IPS DF 6.9 (cell line): Measurements from ENCODE around the gene COLEC12.

Experiments used
- DNase-seq: peaks from one replicate; pipeline ENCODE4 v3.0.0-alpha.2; 2013; ENCODE audit warnings: low read depth, low spot score
- H3K27ac ChIP-seq: one replicate; pipeline ENCODE4 v1.5.1; 2013; ENCODE audit warnings: low read length, control low read depth
- H3K27me3 ChIP-seq: 2 replicates; pipeline ENCODE4 v1.6.1; 2013; ENCODE audit warnings: mild to moderate bottlenecking, low read length; ENCODE audit not compliant: control insufficient read depth, insufficient read depth
- H3K36me3 ChIP-seq: 2 replicates; pipeline ENCODE4 v1.6.1; 2013; ENCODE audit warnings: low read length; ENCODE audit not compliant: control insufficient read depth, insufficient read depth
- H3K4me1 ChIP-seq: 2 replicates; pipeline ENCODE4 v1.6.1; 2013; ENCODE audit warnings: low read length; ENCODE audit not compliant: control insufficient read depth, insufficient read depth
- H3K4me3 ChIP-seq: 2 replicates; pipeline ENCODE4 v1.5.1; 2013; ENCODE audit warnings: mild to moderate bottlenecking, low read length
- H3K9me3 ChIP-seq: 2 replicates; pipeline ENCODE4 v1.6.1; 2013; ENCODE audit warnings: low read length, inconsistent platforms; ENCODE audit not compliant: control insufficient read depth, insufficient read depth
- WGBS: extraction: QIAGEN DNeasy Blood & Tissue Kit; methylation state at CpG from one replicate; pipeline ENCODE4 v1.1.7; 2013; ENCODE audit warnings: mixed read lengths, missing lambda C conversion rate; ENCODE audit not compliant: insufficient read length, insufficient coverage; 5-methylcytosine and 5-hydroxymethylcytosine counted together

The COLEC12 gene

GRCh38 chr18:374721-375168 lies 125.8 kb downstream of the COLEC12 start:
- H3K9me3 ChIP-seq = no peaks in the 10 kb centered on the region
- H3K27me3 ChIP-seq = no peaks in the 10 kb centered on the region
- no CpG with 5 or more reads among the region's 4 CpGs for WGBS
- no peaks in the 10 kb centered on the region for H3K4me1 ChIP-seq
- H3K4me3 ChIP-seq = no peak overlapping the region
- H3K27ac ChIP-seq = no peak overlapping the region
- no peak for DNase-seq
- H3K36me3 ChIP-seq = no peaks in the 10 kb centered on the region

DNA sequence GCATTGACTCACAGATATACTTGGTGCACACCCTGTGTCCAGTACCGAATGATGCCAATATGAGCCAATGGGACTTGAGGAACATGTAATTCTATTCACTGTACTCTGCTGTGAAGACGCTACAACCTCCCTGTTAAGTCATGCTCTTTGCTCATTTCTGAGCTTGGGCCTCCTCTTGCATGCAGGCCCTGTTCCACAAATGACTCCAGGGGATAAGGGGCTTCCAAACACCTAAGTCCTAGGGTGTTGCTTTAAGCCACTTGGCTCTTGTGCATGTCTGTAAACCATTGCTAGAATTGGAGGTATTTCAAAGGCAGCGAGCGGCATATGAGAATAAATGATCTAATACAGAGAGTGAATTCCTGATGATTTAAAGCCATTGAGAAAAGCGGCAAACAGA lies 126.7 kb downstream of the COLEC12 start:
- no peak for DNase-seq
- Histone ChIP-seq H3K4me1 (no peaks in the 10 kb centered on the region), H3K36me3 (no peaks in the 10 kb centered on the region), H3K27ac (no peak overlapping the region), H3K9me3 (no peaks in the 10 kb centered on the region), H3K4me3 (no peak overlapping the region), H3K27me3 (no peaks in the 10 kb centered on the region)
- WGBS = no CpG with 5 or more reads among the region's 5 CpGs

DNA sequence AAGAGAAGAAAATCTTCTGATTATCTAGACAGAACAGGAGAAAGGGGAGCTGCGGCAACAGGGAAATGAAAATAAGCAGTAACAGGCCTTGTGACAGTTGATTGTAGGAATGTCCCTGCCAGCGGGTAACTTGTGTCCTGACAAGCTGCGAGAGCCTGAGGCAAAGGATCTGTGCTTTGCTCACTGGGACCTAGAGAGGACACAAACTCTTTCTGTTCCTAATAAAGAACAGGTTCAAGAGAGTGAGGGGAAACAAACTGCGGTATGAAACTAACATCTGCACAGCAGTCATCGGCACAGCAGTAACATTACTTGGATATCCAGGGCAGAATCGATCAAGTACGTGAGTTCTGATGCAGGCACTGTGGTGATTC lies 128.9 kb downstream of the COLEC12 start:
- no peaks in the 10 kb centered on the region; the same call in 1 of the 2 replicates for H3K4me1 ChIP-seq
- no peak overlapping the region for H3K27ac ChIP-seq
- no CpG with 5 or more reads among the region's 7 CpGs for WGBS
- H3K4me3 ChIP-seq = no peak overlapping the region
- DNase-seq = no peak
- H3K36me3 ChIP-seq = no peaks in the 10 kb centered on the region
- H3K27me3 ChIP-seq = no peaks in the 10 kb centered on the region
- no peaks in the 10 kb centered on the region for H3K9me3 ChIP-seq

DNA sequence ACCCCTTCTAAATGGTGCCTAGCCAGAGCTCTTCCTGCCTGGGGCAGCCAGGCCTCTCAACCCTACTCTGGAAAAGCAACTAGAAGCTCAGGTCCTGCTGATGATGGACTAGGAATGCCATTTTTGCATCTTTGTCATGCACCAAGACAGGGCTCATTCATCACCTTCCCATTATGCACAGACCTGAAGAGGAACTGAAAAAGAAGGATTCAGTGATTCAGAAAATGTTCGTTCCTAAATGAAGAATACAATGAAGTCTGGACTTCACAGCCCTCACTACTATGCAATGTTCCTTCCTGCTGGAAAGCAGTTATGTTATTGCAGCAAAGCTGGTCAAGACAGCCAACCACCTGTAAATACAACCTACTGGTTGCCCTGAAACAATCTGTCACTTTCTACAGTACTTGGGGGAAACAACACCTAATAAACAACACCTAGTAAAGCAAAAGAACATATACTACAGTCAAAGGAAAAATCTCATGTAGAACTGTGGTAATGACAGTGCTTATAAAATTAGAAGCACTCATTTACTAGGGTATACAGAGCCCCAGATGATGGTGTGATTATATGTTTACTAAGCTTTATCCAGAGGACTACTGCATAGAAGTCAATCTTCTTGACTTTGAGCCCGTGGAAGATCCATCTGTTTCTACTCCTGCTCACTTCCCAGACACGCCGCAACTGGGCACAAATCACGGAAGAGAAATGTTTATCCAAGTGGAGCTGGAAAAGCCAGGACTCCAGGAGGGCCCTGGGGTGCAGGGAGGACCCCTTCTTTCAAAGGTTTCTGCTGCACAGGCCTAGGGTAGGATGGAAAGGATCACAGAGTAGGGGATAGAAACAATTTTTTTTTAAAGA lies 129.5 kb downstream of the COLEC12 start:
- Histone ChIP-seq H3K4me1 (no peaks in the 10 kb centered on the region; the same call in 1 of the 2 replicates), H3K36me3 (no peaks in the 10 kb centered on the region), H3K27me3 (no peaks in the 10 kb centered on the region), H3K27ac (no peak overlapping the region), H3K9me3 (no peaks in the 10 kb centered on the region), H3K4me3 (no peak overlapping the region)
- no CpG with 5 or more reads among the region's 5 CpGs for WGBS
- DNase-seq = no peak

- no peak overlapping the region for H3K27ac ChIP-seq
- no CpG with 5 or more reads among the region's 11 CpGs for WGBS
- H3K4me3 ChIP-seq = no peak overlapping the region
- H3K36me3 ChIP-seq = no peaks in the 10 kb centered on the region
- no peaks in the 10 kb centered on the region for H3K27me3 ChIP-seq
- no peaks in the 10 kb centered on the region; the same call in 1 of the 2 replicates for H3K4me1 ChIP-seq
- no peak for DNase-seq
- no peaks in the 10 kb centered on the region for H3K9me3 ChIP-seq
Measured at GRCh38 chr18:369224-370015, 131.1 kb downstream of the COLEC12 start.

- no peaks in the 10 kb centered on the region for H3K36me3 ChIP-seq
- no peak for DNase-seq
- H3K4me1 ChIP-seq = peaks cover 3% of the 10 kb centered on the region; the same call in 1 of the 2 replicates
- H3K9me3 ChIP-seq = no peaks in the 10 kb centered on the region
- no peak overlapping the region for H3K27ac ChIP-seq
- no CpG with 5 or more reads among the region's 9 CpGs for WGBS
- H3K4me3 ChIP-seq = no peak overlapping the region
- no peaks in the 10 kb centered on the region for H3K27me3 ChIP-seq
Measured at GRCh38 chr18:366466-367061, 133.9 kb downstream of the COLEC12 start.

DNA sequence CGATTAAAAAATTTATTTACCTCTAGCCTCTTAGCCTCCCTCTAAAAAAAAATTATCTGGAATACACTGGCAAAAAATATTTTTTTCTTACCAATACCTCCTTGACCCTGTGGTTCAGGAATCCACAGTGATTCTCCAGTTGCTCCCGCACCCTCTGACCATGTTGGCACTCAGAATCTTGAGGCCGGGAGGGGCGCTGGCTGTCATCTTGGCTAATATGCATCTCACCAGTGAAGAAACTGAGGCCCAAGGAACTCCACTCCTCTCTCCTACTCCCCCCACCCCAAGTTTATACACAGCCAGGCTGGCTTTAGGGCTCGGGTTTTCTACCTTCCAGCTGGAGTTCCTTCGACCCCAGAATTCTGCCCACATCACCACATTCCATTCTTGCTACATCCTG lies 134.8 kb downstream of the COLEC12 start:
- no CpG with 5 or more reads among the region's 6 CpGs for WGBS
- Histone ChIP-seq H3K36me3 (no peaks in the 10 kb centered on the region), H3K9me3 (no peaks in the 10 kb centered on the region), H3K27ac (no peak overlapping the region), H3K27me3 (no peaks in the 10 kb centered on the region), H3K4me1 (peaks cover 3% of the 10 kb centered on the region; the same call in 1 of the 2 replicates), H3K4me3 (no peak overlapping the region)
- no peak for DNase-seq

DNA sequence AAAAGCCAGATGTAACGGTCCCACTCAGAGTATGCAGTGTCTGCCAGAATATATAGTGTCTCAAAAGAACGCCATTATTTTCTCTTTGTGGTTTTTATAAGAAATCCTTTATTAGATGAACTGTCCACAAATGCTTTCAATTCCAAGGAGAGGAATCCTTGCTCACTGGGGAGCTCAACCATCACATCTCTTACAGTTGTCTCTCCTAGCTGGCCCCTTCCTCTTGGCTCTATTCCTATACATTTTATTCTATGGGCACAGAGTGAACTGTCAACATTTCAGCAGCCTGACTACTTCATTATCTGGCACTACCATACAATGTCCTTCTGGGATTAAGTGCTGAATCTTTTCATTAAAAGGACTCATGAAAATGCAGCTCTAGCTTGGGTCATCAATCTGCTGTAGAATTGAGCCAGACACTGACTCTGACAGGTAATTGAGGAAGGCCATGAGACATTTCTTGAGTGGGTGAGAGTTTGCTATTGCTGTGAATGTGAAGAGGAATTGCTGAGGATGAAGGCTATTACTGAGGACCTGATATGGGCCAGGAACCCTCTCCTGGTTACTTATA lies 136.2 kb downstream of the COLEC12 start:
- no peak overlapping the region for H3K27ac ChIP-seq
- no peaks in the 10 kb centered on the region for H3K9me3 ChIP-seq

GRCh38 chr18:363301-364085 lies 137.0 kb downstream of the COLEC12 start:
- H3K27ac ChIP-seq = no peak overlapping the region
- H3K4me3 ChIP-seq = no peak overlapping the region
- H3K36me3 ChIP-seq = no peaks in the 10 kb centered on the region
- no CpG with 5 or more reads among the region's 11 CpGs for WGBS
- H3K9me3 ChIP-seq = no peaks in the 10 kb centered on the region
- no peak for DNase-seq
- no peaks in the 10 kb centered on the region for H3K27me3 ChIP-seq
- H3K4me1 ChIP-seq = peaks cover 3% of the 10 kb centered on the region; the same call in 1 of the 2 replicates

More for the DNA sequence above, 136.2 kb downstream of the COLEC12 start:
- DNase-seq = no peak
- Histone ChIP-seq H3K36me3 (no peaks in the 10 kb centered on the region), H3K4me1 (peaks cover 3% of the 10 kb centered on the region; the same call in 1 of the 2 replicates), H3K4me3 (no peak overlapping the region), H3K27me3 (no peaks in the 10 kb centered on the region)
- WGBS = no CpG with 5 or more reads among the region's 2 CpGs
